Adrenal gland (tissue), 5 donors: Measurements from ENCODE around the gene NOD2.

Experiments used
- CTCF ChIP-seq, 6 experiments: fragments of 450-650 bp in 4 of 6; fragments of 200-600 bp in 2 of 6; sonication (generic) in 1 of 6; IDR thresholded peaks; 1 replicate in 5 of 6; 2 replicates in 1 of 6; pipeline versions ENCODE4 v1.5.1 to v1.8.0; 2016 to 2021; ENCODE audit warnings: antibody characterized with exemption in 6 of 6, mild to moderate bottlenecking in 2 of 6, moderate library complexity in 1 of 6
- POLR2A ChIP-seq, 2 donors: fragments of 450-650 bp; IDR thresholded peaks; one replicate each; pipeline ENCODE4 v1.6.1; 2017; ENCODE audit warnings: antibody characterized with exemption in 2 of 2, mild to moderate bottlenecking in 2 of 2, moderate library complexity in 1 of 2
- donor health status: DM: no; HTN: no; CAD: no.

- TF ChIP-seq CTCF (IDR thresholded peaks at IDR 0.05), result no peak
- no peak for TF ChIP-seq POLR2A (IDR thresholded peaks at IDR 0.05)
These were observed 40.5 kb upstream of the NOD2 start for GRCh38 chr16:50652836-50653425.
